DMS79 (cell line): ENCODE results near the gene CASK.
"Not testable (repeated sequence)": the region's sequence is repeated elsewhere in the genome, so short reads cannot be mapped to it uniquely, and the experiment has no call there.

Experiments used
- DNase-seq: peaks from one replicate; lab custom pipeline; 2025; lab: John Stamatoyannopoulos, UW

Gene CASK

GRCh38 chrX:41693024-41693423 is 230.3 kb downstream of the CASK start:
- no peak for DNase-seq

GRCh38 chrX:41692162-41692749 is 231.1 kb downstream of the CASK start:
- peak; percentile 5 for DNase-seq

DNA sequence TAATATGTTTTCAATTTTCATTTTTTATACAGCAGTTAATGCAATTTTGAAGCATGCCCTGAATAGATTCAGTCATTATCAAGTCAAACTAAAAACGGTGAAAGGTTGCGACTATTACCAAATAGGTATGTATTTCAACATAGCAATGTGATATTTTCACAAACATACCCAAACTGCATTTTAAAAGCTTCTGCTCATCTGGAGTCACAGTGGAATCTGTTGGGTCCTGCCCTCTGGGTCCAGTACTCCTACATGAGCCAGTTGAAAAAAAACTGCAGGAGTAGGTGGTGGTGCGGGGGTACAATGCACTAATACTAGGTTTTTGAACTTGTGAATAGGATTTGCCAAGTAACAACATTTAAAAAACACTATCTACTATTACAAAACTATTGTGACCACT is 233.6 kb downstream of the CASK start:
- no peak for DNase-seq

DNA sequence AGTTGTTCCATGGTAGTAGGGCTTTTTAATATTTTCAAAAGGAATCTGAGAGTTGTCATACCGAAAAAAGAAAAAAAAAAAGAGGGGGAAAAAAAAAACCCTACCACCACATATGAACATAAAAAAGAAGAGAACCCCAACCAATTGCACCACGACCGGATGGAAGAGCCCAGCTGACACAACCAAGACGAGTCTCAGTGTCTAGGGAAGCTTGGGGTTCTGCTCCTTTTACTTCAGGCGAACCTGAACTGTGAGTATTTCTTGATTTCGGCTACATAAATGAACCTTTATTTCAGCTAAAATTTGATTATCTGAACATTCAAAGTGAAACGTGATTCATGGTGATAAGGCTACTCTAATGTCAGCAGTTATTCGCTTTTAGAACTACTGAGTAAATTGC is 234.5 kb downstream of the CASK start, which contains the start of gene GPR34:
GPR34 (plus strand) TSS at position 139 of the 400 bp plus-strand sequence. CDS start 6,661 bp downstream, outside the sequence.
- DNase-seq: no peak

GRCh38 chrX:41688156-41688555 is 235.2 kb downstream of the CASK start:
- DNase-seq: no peak

DNA sequence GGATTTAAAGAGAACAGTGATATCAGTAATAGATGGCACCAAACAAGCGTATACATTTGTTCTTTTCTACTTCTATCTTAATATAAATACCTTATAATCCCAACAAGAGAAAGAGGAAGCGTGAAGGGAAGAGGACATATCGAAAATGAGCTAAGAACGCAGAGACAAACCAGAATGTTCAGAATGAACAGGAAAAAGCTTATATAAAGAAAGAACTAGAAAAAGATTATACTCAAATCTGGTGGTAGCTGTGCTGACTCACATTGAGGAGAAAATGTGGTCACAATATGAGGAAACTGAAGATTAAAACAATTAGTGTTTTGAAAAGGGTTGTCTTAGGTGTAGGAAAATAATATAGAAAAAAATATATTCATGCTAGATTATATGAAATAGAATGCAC is 236.6 kb downstream of the CASK start:
- DNase-seq: no peak

DNA sequence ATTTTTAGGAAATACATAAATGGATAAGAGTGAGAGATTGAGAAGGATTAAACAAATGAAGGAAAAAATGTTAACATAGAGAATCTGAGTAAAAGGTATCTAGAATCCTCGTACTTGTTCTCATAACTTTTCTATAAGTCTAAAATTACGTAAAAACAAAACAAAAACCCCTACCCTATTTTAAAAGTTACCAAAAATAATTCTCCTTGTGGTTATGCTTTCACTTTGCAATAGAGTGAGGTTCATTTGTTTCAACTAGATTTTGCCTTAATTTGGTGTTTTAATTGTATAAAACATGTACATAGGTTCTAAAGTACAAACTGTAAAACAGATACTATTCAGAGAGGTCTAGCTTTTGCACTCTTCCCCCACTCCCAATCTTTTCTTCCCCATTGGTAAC is 238.4 kb downstream of the CASK start:
- no peak for DNase-seq

GRCh38 chrX:41684138-41684537 is 239.2 kb downstream of the CASK start:
- no peak for DNase-seq

DNA sequence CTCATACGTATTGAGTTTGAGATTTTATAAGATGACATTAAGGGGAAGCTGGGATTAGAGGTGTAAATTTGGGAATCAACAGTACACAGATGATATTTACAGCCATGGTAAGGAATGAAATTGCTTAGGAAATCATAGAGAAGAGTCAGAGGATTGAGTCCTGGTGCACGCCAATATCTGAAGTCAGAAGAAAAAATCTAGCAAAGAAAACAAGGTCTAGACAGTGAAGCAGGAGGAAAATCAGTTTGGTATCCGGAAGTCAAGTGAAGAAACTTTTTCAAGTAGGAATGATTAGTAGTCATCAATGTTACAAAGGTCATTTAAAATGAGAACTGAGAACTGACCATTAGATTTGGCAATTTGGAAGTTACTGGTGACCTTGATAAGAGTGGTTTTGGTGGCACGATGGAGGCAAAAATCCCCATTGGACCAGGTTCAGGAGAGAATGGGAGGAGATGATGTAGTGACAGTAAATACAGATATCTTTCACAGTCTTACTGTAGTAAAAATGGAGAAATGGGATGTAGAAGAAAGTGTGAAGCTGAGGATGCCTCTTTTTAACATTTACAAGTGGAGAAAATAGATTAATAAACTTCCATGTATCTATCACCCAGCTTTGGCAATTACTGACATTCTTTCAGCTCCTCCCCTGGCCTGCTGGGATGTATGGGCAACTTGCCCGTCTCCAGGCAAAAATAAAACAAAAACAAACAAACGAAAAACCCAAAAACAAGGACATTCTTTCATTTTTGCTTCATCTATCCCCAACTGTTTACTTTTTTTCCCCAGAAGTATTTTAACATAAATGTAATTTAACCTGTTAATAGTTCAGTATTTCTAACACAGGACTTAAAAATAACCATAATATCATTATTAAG is 245.9 kb downstream of the CASK start:
- DNase-seq: no peak

GRCh38 chrX:41676361-41676760 is 247.0 kb downstream of the CASK start:
- not testable (repeated sequence) for DNase-seq

- DNase-seq: no peak
These were observed 250.7 kb downstream of the CASK start for GRCh38 chrX:41672643-41673042.

DNA sequence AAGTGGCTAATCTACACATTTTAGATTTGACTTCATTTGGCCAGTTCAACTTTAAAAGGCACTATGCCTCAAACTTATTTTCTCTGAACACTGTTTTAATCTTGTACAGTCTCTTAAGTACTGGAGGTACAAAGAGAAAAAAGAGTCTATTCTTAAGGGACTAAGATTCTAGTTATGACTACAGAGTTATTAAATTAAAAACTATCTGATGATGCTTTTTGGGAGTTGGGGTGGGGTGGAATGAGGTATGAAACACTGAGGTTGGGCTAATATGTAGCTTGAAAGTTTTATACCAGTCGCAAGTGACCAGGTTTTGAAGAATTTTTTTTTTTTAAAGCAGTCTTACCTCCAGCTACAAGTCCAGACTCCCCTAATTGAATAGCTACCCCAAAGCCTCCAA is 252.3 kb downstream of the CASK start:
- DNase-seq: no peak

GRCh38 chrX:41670112-41670511 is 253.2 kb downstream of the CASK start:
- DNase-seq: no peak

DNA sequence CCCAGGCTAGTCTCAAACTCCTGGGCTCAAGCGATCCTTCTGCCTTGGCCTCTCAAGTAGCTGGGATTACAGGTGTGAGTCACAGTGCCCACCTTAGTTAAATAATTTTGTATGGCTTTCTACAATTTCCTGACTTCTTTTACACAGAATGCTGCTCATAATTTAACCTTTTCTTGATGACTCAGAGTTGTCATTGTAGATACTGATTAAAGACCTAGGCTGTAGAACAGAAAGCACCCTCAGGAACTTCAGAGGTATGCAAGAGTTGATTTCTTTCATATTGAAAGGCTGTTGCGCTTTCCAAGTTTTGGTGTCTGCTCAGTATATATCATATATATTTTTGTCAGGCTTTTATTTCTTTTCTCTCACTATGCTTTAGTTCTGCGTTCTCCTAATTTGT is 255.7 kb downstream of the CASK start:
- DNase-seq: no peak

GRCh38 chrX:41666251-41666650 is 257.1 kb downstream of the CASK start:
- DNase-seq: no peak

- DNase-seq: no peak
These were observed 257.7 kb downstream of the CASK start for GRCh38 chrX:41665686-41666085.

GRCh38 chrX:41664908-41665307 is 258.4 kb downstream of the CASK start:
- no peak for DNase-seq

DNA sequence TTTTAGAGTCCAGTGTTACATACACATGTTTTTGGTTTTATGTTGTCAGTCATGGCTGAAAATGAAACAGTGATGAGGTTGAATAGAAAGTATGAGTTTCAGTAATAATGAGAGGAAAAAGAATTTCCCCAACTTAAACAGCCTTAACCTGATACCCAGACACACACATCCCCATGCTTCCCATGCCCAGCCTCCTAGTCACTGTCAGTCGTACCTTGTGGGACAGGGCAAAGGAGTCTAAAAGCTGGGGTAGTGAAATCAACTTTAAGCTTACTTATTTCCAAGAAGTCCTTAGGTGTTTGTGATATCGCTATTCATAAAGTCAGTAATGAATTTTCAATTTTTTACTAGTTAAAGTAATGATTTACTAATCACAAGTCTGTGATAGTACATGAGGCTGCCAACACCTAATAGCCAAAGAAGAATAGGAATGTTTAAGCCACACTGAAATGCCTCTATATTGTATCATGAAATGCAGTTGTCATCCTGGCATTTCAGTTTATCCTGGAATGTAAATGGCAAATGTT is 258.9 kb downstream of the CASK start:
- no peak for DNase-seq

- DNase-seq: no peak
These were observed 261.8 kb downstream of the CASK start for GRCh38 chrX:41661366-41662095.

- DNase-seq: no peak
These were observed 267.7 kb downstream of the CASK start for GRCh38 chrX:41655631-41656030.

- no peak for DNase-seq
These were observed 268.3 kb downstream of the CASK start for GRCh38 chrX:41655101-41655500.

GRCh38 chrX:41653125-41653524 is 270.2 kb downstream of the CASK start:
- no peak for DNase-seq

- DNase-seq: not testable (repeated sequence)
These were observed 277.2 kb downstream of the CASK start for GRCh38 chrX:41646201-41646600.
